Esophagus squamous epithelium (tissue), 4 donors: ENCODE measurements around the gene SDR42E1.

ENCODE experiments used
- CTCF ChIP-seq, 6 experiments: fragments of 450-650 bp in 4 of 6; fragments of 200-600 bp in 2 of 6; sonication (generic) in 2 of 6; IDR thresholded peaks; one replicate each; pipeline ENCODE4 v1.5.1; 2016 to 2019; ENCODE audit warnings: antibody characterized with exemption in 6 of 6, mild to moderate bottlenecking in 4 of 6, moderate library complexity in 4 of 6
- POLR2A ChIP-seq, 4 donors: fragments of 450-650 bp; IDR thresholded peaks; one replicate each; pipeline ENCODE4 v1.6.1; 2017; ENCODE audit warnings: antibody characterized with exemption in 4 of 4, mild to moderate bottlenecking in 4 of 4, moderate library complexity in 3 of 4

GRCh38 chr16:82047374-82047773 is 36.1 kb upstream of the SDR42E1 start:
- TF ChIP-seq CTCF (IDR thresholded peaks at IDR 0.05) (no peak), POLR2A (IDR thresholded peaks at IDR 0.05) (no peak)
